HG03280 (cell line): ENCODE data around the gene PTPRN2.
"Not testable (repeated sequence)": the region's sequence is repeated elsewhere in the genome, so short reads cannot be mapped to it uniquely, and the experiment has no call there.

Experiments
- ATAC-seq: cut with Tn5 transposase; IDR thresholded peaks from one replicate; pipeline ENCODE4 v1.9.1; 2021; ENCODE audit warnings: mild to moderate bottlenecking, moderate library complexity; ENCODE audit not compliant: unreplicated experiment

Gene PTPRN2

DNA sequence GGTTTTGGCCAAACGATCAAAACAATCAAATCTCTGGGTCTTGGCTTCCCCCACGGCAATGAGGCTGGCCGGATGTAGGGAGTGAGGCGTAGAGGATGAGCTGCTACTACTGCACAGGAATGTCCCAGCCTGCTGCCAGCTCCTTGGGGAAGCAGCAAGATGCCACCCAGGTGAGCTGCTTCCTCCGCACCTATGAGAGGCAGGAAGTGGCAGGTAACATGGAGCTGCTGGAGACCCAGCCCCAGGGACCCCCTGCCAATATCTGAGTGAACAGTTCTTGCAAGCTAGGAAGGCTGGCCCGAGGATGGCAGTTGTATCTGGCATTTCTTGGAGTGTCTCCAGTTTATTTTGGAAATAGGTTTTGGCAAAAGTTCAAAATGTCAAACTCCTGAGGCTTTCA lies 837.3 kb downstream of the PTPRN2 start:
- no peak for ATAC-seq

DNA sequence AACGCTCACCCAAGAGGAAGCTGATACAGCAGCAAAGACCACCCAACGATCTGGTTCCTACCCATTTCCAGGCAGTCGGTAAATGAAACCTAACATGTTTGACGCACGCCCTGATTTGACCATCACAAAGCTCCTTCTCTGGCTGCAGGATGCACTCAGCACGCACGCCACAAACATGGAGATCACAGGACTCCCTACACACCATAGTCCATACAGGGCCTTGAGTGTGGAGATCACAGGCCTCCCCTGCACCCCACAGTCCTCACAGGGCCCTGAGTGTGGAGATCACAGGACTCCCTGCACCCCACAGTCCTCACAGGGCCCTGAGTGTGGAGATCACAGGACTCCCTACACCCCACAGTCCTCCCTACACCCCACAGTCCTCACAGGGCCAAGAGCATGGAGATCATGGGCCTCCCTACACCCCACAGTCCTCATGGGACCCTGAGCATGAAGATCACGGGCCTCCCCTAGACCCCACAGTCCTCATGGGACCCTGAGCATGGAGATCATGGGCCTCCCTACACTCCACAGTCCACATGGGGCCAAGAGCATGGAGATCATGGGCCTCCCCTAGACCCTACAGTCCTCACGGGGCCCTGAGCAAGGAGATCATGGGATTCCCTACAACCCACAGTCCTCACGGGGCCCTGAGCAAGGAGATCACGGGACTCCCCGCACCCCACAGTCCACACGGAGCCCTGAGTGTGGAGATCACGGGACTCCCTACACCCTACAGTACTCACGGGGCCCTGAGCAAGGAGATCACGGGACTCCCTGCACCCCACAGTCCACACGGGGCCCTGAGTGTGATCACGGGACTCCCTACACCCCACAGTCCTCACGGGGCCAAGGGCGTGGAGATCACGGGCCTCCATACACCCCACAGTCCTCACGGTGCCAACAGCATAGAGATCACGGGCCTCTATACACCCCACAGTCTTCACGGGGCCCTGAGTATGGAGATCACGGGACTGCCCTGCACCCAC lies 841.6 kb downstream of the PTPRN2 start:
- no peak for ATAC-seq

DNA sequence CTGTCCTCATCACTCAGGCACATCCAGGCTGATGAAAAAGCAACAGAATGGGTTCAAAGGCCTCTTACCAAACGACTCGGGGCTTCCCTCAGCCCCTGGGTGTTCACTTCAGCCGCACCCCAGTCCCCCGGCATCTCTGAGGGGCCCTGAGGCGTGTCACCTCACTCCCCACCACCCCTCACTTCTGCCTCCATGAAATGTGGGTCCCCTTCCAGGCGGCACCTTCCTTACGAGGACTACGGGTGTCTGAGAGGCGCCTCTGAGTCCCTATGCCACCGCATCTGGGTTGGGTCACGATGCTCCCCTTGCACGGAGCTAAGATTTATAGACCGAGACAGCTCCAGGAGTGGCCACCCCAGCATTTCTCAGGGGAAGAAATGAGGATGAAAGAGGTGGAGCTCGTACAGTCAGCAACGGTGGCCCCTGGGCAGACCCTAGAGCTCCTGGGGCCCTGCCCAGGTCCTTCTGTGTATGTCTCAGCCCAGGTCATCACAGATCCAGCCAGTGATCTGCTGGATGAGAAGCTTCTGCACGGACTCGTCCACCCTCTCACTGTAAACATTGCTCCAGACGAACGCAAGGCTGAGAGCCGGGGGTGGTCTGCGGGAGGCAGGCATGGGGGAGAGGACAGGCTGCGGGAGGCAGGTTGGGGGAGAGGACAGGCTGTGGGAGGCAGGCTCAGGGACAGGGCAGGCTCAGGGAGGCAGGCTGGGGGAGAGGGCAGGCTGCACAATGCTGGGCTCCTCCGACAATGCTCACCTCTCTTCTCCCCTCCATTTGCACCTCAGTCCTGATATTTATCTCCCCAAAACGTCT lies 842.6 kb downstream of the PTPRN2 start:
- no peak for ATAC-seq

DNA sequence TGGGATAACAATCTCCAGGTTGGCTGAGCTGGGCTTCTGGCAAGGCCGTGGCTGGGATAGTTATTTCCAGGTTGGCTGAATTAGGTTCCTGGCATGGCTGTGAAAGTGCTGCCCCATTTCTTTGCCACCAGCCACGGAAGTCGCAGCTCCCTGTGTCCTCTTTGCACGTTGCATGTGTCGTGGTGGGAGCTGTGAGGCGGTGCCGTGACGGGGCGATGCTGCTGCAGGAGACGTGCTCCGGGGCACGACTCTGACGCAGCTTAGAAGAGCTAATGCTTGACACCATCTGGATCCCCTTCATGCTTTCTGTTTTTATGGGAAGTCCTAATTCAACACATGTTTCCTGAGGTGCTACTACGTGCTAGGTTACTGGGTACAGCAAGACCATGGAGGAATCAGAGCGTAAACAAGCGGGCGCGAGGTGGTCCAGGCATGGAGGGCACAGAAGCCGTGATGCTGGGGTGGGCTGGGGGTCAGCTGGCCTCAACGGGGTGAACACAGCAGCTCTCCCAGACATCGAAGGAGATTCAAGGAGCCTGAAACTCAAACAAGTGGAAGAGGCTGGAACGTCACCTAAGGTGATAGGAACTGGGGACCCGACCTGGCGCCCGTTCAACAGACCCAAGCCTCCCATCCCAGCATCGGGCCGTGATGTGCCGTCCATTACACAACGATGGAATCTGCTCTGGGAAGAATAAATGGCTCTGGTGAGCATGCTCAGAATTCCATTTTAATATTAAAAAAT lies 843.7 kb downstream of the PTPRN2 start:
- ATAC-seq: no peak

DNA sequence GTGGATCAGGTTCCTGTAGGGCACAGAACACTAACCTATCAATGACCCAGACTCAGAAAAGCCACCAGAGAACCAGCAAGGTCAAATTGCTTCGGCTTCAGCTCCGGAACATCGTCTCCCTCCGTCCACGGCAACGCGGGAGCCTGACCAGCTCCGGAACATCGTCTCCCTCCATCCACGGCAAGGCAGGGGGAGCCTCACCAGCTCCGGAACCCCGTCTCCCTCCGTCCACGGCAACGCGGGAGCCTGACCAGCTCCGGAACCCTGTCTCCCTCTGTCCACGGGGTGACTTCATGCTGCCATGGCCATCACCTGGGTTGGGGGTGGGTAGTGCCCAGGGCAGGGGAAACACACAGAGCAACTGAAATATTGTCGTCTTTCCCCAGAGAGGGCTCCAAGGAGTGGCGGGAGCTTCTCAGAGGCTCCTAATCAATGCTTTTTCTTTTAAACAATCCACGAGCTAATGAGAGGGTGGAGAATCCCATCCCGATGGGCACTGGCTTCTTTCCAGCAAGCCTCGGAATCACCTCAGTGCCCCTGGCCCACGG lies 847.3 kb downstream of the PTPRN2 start:
- no peak for ATAC-seq

DNA sequence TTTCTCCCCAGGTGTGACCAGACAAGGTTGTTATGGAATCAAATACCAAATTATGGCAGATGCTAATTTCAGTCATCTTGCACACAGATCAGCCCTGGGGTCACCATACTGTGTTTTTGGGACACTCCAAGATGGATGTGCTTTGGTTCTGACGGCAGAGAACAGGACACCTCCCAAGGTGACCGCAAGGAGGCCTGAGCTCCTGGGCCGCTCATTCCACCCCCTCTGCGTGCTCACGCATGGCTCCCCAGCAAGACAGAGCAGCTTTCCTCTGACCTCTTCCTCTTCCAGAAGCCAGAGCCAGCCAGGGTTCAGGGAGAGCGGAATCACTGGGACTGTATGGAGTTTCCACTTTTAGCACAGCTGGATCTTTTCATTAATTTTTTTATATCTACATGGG lies 848.0 kb downstream of the PTPRN2 start:
- no peak for ATAC-seq

DNA sequence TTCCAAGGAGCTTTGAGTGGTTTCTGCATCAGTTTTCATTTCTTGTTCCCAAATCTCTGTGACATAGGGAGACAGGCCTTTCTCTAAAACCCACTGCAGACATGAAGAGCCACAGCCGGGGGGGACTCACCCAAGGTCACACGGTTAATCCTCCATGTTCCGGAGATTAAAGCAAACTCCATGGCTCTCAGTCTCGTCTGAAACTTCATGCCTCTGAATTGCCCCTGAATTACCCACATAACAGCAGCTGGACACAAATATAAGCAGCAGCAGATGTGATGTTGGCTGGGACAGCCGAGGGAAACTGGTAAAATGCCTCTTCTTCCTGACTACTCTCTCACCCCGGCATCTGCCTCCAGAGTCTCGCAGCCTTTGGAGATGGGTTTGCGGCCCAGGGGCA lies 848.6 kb downstream of the PTPRN2 start:
- ATAC-seq: no peak

DNA sequence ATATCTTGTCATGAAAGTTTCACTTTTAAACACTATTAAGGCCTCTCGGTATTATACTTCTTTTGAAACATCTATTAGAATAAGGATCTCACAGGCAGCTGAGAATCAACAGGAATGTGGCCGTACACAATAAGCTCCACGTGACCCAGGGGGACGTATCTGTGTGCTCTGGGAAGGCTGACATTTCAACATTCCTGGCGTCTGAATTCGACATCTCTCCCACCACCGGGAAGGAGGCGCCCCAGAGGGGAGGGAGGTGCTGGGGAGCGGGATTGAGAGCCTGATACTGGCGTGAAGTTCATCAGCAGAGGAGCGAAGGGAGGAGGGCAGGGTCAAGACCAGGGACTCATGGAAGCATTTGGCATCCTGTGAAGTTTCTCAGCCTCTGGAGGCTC lies 849.6 kb downstream of the PTPRN2 start:
- no peak for ATAC-seq

DNA sequence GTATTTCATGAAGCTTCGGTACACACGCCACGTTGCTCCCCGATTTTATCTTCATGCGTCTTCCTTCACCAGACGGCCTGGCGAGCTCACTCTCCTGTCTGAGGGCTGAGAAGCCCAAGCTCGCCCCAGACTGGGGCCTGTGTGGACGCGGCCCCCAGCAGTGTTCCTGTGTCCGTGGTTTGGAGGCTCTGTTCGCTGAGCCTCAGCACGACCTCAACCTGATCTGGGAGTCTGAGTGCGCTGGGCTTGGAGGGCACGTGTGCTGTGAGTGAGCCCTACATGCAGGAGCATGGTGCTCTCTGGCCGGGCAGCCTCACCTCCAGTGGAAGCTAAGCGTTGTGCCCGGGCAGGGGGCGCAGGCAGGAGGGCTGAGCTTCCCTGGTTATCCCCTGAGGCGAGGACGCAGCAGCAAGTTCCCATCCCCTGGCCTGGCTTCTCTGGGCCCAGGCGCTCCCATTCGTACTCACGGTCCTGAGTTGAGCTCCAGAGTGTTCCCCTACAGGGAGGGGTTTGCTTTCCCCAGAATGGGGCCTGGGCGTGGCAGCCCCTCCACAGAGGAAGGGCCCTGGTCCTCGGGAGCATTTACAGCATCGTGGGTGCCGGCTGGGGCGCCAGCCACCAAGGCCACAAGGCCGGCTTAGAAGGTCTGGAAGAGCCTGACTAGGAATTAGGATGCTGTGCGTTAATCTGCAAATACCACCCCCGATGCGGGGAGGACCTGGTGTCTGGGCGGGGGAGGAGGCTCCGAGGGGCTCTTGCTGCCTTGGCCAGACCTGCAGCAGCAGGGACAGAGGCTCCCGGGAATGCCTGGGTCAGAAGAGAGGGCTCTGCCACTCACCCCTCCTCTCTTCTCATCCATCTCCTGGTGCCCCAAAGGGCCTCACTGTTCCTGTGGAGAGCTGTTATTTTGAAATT lies 850.2 kb downstream of the PTPRN2 start:
- ATAC-seq: no peak

DNA sequence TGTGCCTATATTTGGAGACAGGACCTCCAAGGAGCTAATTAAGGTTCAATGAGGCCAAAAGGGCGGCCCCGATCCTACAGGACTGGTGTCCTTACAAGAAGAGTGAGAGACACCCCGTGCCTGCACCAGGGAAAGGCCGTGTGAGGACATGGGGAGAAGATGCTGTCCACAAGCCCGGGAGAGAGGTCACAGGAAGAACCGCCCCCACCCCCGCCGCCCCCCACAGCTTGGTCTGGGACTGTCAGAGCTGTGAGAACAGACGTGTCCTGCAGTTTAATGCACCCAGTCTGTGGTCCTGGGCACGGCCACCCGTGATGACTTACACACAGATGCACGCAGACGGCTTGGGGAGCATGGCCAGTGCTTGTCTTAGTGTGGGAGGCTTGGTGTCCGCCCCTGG lies 851.3 kb downstream of the PTPRN2 start:
- ATAC-seq: no peak

DNA sequence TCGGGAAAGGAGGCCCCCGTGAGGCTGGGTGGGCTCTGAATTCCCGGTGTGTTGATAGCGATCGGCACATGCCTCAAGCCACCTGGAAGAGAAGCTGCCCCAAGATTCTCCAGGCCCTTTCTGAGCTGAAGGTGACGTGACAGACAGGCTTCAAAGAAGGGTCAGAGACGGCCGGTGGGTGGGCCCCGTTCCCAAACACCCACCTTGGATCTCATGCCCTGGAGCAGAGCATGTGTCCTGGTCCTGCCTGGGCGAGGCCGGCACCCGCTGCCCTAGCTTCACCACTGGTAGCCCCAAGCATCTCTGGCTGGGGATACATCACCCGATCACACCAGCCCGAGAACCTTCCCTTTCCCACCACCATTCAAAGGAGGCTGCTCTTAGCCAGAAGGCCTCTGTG lies 851.8 kb downstream of the PTPRN2 start:
- no peak for ATAC-seq

DNA sequence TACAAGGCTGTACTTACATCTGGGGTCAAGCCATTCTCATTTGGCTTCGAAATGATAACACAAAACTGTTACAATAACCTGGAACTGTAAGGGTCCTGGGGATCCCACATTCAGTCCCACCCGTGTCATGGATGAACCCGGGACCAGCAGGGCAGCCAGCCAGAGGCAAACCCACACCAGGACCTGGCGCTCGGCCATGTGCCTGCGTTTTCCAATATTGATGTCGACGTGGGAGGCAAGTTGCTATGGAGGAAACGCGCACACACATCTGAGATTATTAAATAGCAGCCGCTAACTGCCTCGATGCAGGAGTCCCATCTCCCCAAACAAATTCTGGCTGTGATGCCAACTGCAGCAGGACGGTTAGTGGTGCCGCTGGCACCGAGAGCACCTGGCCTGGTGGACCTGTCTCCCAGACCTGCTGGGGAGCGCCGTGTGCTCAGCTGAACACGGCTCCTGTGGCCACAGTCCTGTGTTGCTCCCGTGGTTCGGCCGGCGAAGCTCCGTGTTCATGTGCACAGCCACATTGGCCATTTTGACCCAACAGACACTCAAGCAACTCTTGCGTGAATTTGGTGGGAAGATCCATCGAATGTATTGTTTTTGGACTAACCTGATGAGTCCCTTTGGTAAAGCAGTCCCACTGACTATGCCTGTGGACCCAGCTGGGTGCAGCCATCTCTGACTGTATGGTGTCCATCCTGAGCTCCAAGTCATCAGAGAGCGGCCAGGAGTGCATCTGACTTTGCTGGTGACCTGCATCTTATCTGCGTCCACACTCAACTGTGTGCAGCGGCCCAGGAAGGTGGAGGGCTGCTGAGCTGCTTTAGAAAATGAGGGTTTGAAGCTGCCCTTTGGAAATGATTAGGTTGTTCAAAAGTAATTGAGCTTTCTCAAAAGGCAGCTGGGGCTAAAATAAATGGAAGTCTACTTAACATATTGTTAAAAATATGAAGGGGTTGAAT lies 852.7 kb downstream of the PTPRN2 start:
- ATAC-seq: no peak

DNA sequence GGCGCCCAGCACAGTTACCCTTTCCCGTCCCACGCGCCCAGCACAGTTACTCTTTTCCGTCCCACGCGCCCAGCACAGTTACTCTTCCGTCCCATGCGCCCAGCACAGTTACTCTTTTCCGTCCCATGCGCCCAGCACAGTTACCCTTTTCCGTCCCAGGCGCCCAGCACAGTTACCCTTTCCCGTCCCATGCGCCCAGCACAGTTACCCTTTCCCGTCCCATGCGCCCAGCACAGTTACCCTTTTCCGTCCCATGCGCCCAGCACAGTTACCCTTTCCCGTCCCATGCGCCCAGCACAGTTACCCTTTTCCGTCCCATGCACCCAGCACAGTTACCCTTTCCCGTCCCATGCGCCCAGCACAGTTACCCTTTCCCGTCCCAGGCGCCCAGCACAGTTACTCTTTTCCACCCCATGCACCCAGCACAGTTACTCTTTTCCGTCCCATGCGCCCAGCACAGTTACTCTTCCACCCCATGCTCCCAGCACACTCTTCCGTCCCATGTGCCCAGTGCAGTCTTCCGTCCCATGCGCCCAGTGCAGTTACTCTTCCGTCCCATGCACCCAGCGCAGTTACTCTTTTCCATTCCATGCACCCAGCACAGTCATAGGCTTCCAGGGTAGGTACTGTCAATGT lies 853.7 kb downstream of the PTPRN2 start:
- ATAC-seq: not testable (repeated sequence)

DNA sequence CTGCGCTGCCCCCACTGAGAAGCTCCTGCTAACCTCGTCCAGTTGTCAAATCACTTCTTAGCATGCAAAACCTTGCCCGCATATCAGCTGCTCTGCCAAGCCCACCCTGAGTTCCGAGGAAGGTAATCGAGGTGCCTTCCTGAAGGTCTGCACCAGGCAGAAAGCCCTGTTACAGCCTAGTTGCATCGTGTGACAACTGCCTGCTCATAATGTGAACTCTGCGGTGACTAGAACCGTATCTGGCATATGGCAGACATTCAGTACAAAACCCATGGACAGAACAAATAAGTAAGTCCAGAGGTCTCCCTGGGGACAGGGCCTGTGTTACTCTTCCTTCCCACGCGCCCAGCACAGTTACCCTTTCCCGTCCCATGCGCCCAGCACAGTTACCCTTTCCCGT lies 856.5 kb downstream of the PTPRN2 start:
- ATAC-seq: no peak

DNA sequence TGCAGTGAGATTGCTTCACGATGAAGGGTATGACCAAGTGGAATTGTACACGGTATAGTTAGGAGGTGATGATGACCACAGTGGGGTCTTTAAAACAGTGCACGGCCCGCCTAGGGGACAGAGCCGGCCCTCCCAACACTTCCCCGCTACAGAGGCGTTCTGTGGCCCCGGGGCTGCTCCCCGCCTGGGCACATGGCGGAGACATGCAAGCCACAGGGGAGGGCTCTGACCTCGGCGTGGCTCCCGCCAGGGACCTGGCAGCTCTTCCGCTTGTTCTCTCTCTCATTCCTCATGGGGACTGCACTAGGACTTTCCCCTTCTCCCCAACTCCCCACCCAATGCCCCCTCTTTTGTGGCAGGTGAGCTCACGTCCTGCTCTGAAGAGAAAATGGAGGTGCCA lies 857.0 kb downstream of the PTPRN2 start:
- ATAC-seq: no peak

DNA sequence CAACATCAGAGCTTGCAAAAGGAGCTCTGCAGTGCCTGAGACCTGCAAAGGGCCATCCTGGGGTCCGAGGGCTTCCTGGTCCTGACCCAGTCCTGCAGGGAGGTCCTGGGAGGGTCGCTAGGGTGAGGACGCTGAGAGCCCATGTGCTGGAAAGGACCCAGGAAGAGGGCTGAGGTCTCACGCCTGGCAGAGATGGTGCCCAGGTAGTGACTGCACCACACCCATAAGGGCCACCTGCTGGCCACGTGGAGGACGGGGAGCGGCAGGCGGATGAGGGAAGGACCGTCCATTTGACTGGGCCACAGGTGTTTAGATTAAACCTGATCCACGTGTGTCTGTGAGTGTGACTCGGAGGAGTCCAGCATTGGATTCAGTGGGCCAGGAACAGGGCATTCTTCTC lies 858.1 kb downstream of the PTPRN2 start:
- ATAC-seq: no peak

DNA sequence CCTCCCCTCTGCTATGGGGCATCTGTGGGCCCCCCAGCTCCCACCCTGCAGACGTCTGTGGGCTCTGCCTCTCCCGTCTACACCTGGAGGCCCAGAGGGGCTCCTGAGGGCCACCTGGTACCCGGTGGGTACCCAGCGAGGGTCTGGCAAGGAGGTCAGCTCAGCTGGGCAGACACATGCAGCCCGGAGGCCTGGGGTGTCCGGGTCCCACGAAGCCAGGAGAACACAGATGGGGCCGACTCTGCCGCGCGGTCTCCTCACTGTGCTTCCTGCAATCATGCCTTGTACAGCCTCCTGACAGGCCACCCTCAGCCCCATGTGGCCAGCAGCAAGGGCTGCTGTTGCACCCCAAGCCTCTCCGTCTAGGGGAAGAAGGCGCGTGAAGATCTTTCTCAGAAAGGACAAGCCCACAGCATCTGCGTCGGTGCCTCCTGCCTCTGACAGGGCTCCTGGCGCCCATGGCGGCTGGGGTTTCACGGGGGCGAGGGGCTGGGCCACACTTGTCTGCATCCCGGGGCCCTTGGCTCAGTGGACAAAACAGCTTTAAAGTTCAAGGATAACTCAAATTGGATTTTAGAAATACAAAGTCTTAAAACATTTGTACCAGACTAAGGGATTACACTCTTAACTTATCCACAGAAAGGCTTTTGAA lies 859.5 kb downstream of the PTPRN2 start:
- ATAC-seq: no peak

DNA sequence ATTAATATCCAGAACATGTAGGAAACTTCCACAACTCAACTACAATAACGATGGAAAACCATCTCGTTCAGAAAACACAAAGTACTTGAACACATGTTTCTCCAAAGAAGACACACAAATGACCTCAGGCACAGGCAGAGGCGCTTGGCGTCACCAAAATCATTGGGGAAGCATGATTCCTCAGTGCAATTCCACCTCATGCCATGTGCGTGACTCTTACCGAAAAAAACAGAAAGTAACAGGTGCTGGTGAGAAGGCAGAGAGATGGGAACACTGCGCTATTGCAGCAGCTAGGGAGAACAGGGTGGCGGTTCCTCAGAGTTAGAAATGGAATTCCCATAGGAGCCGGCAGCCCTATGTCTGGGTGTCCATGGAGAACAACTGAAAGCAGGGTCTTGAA lies 860.9 kb downstream of the PTPRN2 start:
- ATAC-seq: no peak
